DOHH2 (cell line): Measurements from ENCODE around the gene CARMIL1.

Experiments used
- EZH2phosphoT487 ChIP-seq: fragments of 200-600 bp; sonication (generic); IDR thresholded peaks from 2 replicates; pipeline ENCODE4 v1.6.1; 2017; ENCODE audit warnings: borderline replicate concordance, mild to moderate bottlenecking, antibody characterized with exemption, low read length, moderate library complexity, mixed read lengths
- TF ChIP-seq, protein P1 (sequence below): fragments of 200-600 bp; sonication (generic); IDR thresholded peaks from one replicate; pipeline ENCODE4 v1.5.1; 2014; ENCODE audit warnings: antibody characterized with exemption, mild to moderate bottlenecking, low read depth, low read length; ENCODE audit not compliant: poor library complexity, severe bottlenecking

DNA sequence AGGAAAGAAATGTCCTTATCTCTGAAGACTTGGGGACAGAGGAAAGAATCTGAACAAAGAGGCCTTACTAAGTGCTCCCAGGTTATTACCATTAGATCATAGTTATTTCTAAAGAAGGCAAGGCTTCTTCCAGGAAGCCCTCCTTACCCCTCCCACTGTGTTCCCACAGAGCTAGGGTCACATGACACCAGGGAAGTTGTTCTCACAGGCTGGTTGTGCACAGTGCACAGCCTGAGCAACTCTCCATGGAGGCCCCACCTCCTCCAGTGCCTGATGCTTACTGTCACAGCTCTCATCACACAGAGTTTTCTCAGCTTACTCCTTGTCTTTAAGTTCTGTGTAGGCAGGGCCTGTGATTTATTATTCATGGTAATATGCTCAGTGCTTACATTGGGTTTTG is 303.9 kb downstream of the CARMIL1 start:
- TF ChIP-seq, protein P1, sequence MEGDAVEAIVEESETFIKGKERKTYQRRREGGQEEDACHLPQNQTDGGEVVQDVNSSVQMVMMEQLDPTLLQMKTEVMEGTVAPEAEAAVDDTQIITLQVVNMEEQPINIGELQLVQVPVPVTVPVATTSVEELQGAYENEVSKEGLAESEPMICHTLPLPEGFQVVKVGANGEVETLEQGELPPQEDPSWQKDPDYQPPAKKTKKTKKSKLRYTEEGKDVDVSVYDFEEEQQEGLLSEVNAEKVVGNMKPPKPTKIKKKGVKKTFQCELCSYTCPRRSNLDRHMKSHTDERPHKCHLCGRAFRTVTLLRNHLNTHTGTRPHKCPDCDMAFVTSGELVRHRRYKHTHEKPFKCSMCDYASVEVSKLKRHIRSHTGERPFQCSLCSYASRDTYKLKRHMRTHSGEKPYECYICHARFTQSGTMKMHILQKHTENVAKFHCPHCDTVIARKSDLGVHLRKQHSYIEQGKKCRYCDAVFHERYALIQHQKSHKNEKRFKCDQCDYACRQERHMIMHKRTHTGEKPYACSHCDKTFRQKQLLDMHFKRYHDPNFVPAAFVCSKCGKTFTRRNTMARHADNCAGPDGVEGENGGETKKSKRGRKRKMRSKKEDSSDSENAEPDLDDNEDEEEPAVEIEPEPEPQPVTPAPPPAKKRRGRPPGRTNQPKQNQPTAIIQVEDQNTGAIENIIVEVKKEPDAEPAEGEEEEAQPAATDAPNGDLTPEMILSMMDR: no peak
- TF ChIP-seq EZH2phosphoT487: no peak
